GM19438 (cell line): Measurements from ENCODE around the gene SYPL2.
"Not testable (repeated sequence)": the region's sequence is repeated elsewhere in the genome, so short reads cannot be mapped to it uniquely, and the experiment has no call there.

Source experiments
- ATAC-seq: cut with Tn5 transposase; IDR thresholded peaks from one replicate; pipeline ENCODE4 v1.9.1; 2021; ENCODE audit warnings: low read depth; ENCODE audit not compliant: unreplicated experiment

SYPL2 gene

GRCh38 chr1:109466452-109467300 lies at the start of gene SYPL2:
TSS of gene SYPL2 (plus strand) at chr1:109466546. CDS start at chr1:109466844, 298 bp downstream.
- no peak for ATAC-seq

DNA sequence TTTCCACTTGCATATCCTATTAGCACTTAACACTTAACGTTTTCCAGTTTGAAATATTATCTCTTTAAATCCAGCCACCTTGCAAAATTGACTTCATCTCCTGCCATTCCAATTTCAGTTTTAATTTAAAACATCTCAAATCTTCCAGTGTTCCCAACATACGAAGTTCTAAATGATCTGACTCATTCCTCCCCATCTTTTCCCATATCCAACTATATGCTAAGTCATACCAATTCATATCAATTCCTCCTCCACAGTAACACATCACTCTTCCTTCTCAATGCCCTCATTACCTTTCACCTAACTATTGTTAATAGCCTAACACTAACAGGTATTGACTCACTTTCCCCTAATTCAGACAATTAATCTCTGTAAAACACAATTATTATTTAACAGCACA lies 42.8 kb upstream of the SYPL2 start:
- no peak for ATAC-seq

GRCh38 chr1:109425391-109426280 lies 40.7 kb upstream of the SYPL2 start:
- ATAC-seq: peak; percentile 32

DNA sequence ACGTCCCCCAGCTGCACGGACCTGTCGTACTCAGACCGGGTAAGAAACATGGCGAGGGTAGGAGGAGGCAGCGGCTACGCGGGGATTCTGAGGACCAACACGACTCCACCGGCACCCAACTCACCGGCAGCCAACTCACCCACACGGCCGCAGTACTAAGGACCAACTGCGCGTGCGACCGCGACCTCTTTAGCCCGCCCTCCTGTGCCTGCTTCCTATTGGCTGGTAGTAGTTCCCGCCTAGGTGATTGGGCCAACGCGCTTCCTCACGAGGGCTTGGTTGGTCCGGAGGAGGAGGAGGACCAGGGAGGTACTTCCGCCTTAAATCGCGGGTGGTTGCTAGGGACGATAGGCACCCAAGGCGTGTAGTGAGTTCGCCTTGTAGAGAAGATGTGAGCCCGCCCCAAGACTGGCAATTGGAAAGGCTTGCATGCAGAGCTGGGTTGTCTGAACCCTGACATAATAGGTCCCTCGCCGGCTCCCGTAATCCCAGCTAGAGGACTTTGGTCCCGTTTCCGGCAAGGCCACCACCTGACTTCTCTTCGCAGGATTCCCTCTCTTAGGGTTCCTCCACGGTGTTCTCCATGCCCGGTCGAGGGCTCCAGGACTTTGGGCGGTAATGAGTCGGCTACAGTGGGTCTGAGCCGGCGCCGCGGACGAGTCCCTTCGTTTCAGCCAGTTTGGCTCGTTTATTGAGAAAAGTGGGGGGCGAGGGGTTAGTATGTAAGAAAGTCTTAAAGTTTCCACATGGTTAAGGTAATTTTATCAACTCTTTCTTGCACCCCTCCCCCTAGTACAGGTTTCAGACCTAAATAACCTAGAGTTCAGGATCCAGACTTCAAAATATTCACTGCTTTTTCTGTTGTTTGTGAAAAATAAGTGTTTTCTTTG lies 39.8 kb upstream of the SYPL2 start, which contains the start of gene PSMA5:
Gene PSMA5, minus strand, starts transcription at position 168 of the 890 bp plus-strand sequence. Its CDS starts 118 bp downstream, at position 50.
- peak; percentile 95 for ATAC-seq

GRCh38 chr1:109427171-109427467 lies 39.2 kb upstream of the SYPL2 start:
- ATAC-seq: no peak

GRCh38 chr1:109432336-109432735 lies 34.0 kb upstream of the SYPL2 start:
- ATAC-seq: no peak

- ATAC-seq: no peak
These were observed 33.0 kb upstream of the SYPL2 start for GRCh38 chr1:109433322-109433721.

GRCh38 chr1:109434484-109434883 lies 31.9 kb upstream of the SYPL2 start:
- ATAC-seq: no peak

GRCh38 chr1:109438798-109439297 lies 27.5 kb upstream of the SYPL2 start:
- ATAC-seq: no peak

DNA sequence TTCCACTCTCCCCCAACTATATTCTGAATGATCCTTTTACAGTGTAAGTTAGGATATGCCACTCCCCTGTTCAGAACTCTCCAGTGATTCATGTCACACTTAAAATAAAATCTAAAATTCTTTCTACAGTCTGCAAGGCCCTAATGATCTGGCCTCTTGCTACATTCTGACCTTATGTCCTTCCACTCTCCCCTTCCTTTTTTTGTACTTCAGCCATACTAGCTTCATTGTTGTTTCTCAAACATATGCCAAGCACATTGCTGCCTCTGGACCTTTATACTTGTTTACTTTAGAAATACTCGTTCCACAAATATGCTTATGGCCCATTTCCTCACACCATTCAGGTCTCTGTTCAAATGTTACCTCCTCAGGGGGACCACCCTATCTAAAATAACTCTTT lies 25.3 kb upstream of the SYPL2 start:
- ATAC-seq: no peak

- ATAC-seq: no peak
These were observed 22.9 kb upstream of the SYPL2 start for GRCh38 chr1:109443476-109443875.

DNA sequence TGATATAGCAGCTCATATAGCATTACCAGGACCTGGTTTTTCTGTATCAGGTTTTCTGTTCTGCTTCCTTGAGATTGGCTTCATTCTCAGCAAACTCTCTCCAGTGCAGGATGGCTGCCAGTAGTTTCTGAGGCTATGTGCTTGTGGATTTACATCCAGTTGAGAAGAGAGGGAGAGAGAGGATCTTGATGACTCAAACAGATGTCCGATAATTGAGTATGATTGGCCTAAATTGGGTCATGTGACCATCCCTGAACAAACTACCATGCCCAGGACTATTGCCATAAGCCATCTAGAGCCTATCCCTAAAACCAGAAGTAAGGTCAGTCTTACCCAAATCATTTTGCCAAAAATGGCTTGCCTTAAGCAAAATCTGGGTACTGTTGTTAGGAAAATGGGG lies 22.0 kb upstream of the SYPL2 start:
- no peak for ATAC-seq

DNA sequence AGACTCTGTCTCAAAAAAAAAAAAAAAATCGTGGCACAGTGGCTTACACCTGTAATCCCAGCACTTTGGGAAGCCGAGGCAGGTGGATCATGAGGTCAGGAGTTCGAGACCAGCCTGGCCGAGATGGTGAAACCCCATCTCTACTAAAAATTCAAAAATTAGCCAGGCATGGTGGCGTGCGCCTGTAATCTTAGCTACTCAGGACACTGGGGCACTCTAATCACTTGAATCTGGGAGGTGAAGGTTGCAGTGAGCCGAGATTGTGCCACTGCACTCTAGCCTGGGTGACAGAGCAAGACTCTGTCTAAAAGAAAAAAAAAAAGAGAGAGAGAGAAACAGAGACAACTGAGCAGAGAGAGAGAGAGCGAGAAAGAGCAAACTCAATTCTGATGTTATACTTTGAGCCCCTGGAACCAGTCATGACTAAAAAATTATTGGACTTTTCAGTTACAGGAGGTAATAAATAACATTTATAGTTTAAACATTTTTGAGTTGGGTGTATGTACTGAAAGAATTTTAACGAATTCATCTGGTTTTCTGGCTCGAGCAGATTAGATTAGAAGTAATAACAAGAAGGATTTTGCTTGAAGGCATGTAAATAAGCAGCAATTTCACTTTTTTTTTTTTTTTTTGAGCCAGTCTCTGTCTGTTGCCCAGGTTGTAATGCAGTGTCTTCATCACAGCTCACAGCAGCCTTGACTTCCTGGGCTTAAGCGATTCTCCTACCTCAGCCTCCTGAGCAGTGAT lies 20.2 kb upstream of the SYPL2 start:
- not testable (repeated sequence) for ATAC-seq

- ATAC-seq: no peak
These were observed 18.8 kb upstream of the SYPL2 start for GRCh38 chr1:109447524-109447923.

DNA sequence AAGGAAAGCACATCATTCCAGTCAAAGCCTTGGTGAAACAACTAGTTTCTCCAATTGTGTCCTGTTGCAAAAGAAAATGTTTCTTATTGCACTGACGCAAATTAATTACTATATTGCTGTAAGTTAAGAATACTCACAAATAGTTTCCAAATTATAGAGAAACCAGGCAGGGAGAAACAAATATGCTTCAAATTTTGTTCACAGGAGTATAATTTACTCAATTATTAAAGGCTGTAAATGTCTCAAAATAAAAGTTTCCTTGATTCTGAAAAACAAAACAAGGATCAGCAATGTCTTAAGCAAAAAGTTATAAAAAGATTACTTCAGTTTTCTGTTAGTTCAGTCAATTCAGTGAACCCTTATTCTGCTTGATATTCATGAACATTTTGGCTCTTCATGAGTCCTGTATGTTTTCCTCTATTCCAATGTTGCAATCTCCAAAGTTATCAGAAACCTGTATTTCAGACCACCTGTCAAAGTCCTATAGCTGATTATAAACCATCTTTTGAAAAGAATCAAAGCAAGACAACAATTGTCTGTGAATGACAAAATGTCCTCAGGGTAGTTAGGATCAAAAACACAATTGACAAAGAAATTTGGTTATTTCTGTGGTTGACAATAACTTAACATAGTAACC lies 11.7 kb upstream of the SYPL2 start:
- ATAC-seq: no peak

DNA sequence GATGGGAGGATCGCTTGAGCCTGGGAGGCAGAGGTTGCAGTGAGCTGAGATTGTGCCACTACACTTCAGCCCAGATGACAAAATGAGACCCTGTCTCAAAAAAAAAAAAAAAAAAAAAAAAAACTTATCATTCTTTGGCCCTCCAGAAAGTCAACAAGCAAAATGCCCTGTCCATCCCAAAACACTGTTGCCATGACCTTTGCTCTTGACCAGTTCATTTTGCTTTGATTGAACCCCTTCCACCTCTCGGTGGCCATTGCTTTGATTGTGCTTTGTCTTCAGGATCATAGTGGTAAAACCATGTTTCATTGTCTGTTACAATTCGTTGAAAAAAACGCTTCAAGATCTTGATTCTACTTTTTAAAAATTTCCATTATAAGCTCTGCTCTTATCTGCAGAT lies 8.5 kb upstream of the SYPL2 start:
- ATAC-seq: no peak

DNA sequence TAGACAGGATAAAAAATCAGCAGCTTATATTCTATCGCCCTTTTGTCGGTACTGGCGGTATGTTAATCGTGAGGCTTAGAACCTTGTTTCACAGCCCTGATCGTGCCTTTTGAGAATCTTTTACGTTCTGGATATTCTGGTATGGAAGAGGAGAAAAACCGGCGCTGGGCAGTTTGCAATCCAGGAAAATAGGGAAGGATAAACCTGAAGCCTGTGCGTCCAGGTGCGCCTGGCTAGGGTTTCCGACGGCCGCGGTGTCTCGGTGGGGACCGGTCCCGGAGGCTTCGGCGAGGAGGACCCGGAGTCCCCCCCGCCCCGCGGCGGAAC lies 258 bp upstream of the SYPL2 start:
- ATAC-seq: no peak

GRCh38 chr1:109467301-109467777 lies 993 bp downstream of the SYPL2 start:
- ATAC-seq: no peak

DNA sequence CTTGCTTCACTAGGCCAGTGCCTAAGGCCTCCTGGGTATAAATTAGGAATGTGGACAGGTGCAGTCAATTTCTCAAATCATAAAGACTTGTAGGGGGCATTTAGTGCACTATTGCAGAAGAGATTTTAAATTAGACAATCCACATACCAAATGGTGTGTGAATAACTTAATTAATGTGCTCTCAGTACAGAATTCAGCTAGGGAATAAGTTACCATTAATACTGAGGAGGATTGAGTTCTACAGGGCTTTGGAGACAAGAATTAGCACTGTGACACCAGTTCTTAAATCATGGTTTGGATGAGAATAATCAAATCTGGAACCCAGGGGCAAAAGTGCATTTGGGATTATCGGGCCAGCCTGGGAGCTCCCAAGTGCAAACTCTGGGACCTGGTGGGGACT lies 1.7 kb downstream of the SYPL2 start:
- no peak for ATAC-seq
